ENCODE data around the gene C13orf42.
"Not testable (repeated sequence)": the region's sequence is repeated elsewhere in the genome, so short reads cannot be mapped to it uniquely, and the experiment has no call there.

The C13orf42 gene

DNA sequence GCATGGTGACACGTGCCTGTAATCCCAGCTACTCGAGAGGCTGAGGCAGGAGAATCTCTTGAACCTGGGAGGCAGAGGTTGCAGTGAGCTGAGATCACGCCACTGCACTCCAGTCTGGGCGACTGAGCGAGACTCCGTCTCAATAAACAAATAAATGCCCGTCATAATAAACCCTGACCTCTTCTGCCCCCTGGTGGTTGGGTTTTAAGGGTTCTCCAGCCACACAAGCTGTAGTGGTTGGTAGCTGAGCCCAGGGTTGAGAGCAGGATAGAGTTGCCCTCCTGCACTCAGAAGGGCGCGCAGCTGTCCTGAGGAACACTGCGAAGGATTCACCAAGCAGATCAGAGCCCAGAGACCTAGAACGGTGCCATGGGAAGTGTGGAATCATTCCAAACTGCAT, 9.8 kb upstream of the C13orf42 start:
- peak; percentile 4 for DNase-seq

DNA sequence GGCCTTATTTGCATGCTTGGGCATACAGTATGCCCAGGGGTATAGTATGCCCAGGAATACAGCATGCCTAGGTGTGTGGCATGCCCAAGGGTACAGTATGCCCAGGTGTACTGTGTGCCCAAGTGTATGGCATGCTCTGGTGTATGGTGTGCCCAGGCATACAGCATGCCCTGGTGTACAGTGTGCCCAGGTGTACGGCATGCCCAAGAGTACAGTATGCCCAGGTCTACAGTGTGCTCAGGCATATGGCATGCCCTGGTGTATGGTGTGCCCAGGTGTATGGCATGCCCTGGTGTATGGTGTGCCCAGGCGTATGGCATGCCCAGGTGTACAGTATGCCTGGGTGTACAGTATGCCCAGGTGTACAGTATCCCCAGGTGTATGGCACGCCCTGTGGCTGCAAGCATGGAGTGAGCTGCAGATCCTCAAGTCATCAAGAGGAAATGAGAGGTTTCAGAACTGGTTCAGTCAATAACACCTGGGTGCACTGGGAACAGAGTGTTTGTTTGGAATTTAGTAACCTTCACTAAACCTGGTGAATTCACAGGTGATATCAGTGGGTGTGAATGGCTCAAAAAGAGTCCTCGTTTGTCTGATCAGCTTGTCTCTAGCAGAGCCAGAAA, 7.8 kb upstream of the C13orf42 start:
- DNase-seq = no peak

DNA sequence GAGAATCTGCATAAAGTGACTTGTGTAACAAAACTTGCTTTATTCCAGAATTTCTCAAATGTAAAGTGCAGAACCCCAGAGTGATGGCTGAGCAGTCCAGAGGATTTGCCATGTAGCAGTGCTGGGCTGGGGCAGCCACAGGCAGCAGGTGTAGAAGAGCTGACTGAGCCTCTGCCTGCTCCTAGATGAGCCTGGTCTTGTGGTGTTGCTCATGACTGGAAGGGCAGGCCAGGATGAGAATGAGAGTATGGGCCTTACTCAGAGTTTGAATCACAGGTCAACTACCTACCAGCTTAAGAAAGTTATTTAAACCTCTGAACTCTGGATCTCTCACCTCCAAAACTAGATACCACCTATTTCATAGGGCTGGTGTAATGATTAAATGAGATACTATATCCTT, 2.9 kb upstream of the C13orf42 start:
- no peak for DNase-seq

DNA sequence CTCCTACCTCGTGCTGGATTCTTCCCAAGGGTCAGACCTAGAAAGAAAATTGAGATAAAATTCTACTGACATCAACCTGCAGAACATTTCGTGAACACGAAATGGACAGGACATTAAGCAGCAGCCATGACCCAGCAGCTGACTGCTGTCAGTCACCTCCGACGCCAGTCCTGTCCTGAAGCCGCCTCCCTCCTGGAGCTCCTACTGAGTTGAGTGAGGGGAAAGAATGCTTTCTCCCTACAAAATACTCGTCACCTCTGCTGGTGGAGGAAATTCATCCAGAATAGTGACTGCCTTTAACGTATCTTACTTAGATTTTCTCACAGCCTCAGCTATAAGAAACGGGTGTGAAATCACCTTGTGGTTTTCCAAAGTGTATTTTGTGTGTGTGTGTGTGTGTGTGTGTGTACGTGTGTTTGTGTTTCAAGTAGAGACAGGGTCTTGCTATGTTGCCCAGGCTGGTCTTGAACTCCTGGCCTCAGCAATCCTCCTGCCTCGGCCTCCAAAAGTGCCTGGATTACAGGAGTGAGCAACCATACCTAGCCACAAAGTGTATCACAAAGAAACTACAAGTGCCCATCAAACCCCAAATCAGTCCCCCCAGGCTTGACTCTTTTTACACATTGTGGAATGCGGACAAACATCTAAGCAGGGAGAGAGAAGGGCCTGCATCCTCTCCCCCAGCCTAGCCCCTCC, 2.3 kb upstream of the C13orf42 start:
- DNase-seq = no peak

DNA sequence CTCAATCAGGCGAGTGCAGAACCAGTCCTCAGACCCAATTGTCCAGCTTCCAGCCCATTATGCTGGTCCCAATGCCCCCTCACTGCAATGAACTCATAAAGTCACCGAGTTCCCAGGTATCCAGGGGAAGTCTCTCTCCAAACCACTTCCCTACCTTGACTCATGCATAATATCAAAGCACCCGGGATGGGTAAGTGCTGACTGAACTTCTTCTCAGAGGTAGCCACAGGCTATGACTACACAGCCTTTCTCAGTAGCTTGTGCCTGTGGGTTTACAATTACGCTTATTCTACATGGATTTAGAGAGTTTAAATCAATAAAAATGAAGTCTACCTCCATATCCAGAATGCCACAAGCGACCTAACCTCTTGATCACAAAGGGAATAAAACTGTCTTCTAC, 1.7 kb upstream of the C13orf42 start:
- no peak for DNase-seq

DNA sequence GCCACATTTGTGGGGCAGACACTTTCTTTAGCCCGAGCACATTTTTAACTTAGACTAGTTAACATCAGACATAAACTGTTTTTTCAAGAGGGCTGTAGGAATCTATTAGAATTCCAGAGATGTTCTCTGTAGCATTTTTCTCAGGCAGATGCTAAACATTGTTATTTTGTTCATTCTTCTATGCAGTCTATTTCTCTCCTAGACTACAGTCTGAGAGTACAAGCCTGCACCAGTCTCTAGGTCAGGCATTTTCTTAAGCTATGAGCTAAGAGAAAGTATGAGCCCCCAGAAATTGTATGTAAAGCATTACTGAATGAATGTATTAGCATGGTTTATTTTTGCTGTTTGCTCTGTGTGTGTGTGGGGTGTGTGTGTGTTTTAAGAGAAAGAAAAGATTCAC, 923 bp upstream of the C13orf42 start:
- DNase-seq = no peak

DNA sequence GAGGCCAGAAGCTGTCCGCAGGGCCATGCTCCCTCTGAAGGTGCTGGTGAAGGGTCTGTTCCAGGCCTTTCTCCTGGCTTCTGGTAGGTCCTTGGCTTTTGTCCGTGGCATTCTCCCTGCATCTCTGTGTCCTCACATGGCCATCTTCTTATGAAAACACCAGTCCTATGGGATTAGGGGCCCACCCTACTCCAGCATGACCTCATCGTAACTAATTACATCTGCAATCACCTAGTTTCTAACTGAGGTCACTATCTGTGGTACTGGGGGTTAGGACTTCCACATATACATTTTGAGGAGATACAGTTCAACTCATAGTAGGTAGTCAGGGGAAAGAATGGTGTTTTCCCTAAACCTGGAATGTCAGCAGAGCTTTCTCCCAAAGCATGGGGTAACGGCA, 3.1 kb downstream of the C13orf42 start:
- no peak for DNase-seq

DNA sequence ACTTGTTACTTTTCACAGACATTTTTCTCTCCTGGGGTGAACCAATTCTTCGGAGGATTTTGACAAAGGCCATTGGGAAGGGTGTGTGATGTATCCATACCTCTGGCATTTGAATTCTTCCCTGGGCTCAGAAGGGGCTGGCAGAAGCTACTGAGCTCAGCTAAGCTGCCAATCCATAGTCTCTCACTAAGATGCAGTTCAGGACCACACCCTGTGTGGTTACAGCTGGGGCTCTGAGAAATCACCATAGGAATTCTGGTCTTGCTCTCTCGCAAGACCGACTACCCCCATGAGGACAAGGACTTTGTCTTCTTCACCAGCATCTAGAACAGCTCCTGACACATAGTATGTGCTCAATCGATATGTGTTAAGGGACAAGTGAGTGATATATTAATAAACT, 6.0 kb downstream of the C13orf42 start:
- DNase-seq = no peak

DNA sequence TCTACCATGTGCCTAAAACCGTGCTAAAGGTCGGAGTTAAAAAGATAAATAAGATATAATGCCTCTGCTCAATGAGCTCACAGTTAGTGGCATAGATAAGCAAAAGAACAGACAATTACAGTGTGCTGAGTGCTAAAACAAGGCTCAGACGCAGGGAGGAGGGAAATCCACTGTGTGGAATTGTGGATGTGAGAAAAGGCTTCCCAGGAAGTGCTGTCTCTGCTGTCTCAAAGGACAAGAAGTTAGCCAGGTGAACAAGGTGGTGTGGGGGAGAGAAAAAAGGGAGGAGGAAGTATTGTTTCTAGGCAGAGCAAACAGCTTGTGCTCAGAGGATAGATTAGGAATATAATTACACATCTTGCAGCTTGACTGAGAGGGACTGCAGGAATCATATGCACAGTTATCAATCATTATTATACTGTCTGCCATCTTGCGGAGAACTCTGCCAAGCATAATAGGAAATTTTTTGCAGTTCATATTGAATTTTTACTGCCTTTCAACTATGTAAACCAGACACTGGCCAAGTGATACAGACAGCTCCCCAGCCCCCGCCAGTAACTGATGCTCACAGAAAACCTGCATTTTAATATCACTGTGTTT, 9.3 kb downstream of the C13orf42 start:
- DNase-seq = no peak

DNA sequence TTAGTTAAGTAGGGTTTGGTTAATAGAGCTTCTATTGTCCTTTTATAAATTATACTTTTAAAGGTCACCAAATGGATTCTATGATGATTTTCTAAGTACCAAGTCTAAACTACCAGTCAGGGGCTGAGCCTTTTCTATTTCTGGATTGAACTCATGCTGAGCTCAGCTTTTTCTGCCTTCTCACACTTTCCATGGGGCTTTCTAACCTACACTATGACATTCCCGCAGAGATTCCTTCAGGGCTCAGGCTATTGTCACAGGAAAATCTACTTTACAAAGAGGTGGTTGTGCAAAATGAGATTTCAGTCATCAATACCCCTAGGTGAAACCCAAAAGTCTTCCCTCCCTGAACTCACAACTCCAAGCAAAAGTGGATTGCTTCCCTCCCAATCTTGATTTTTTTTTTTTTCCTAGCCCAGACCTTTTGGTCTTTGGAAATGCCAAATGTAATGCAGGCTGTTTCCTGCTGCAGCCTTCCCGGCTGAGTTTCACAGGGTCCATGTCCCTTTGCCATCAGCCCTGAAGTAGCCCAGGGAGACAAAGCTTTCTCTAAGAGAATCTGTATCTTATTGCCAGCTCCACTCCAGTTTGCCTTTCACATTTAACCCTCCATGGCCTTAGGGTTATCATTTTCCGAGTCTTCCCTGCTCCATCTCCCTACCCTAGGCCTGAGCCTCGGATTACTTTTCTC, 13.6 kb downstream of the C13orf42 start:
- no peak for DNase-seq

DNA sequence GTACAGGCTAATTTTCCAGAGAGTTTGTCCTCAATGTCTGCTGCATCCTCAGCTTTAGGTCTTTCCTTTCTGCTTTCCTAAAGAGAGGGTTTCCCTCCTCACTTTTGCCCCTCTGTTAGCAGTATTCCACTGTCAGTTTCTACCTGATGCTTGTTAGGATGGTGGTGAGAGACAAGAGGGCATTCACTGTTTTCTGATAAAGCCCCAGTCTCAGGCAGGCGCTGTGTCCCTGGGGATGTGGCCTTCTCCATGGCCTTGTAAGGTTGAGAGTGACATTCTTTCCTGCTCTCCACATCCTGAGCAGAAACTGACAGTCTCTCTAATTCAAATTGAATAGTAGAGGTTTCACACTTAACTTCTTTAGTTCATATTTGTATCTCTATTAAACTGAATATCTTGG, 14.9 kb downstream of the C13orf42 start:
- no peak for DNase-seq

DNA sequence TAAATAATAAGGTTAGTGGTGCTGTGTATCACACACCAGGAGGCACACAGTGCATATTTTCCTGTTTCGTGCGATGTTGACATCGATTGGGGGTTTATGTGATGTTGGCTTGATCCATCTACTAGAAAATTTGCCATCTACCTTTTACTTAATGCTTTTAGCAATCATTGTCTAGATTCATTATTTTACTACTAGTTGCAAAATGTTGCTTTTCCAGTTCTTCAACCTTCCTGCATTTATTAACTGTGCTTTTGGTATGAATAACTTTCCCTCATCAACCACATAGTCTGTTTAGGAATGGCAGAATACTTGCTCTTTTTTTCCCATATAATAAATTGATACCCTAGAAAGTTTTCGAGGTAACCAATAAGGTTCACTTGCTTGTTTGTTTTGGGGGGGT, 17.5 kb downstream of the C13orf42 start:
- DNase-seq = no peak

DNA sequence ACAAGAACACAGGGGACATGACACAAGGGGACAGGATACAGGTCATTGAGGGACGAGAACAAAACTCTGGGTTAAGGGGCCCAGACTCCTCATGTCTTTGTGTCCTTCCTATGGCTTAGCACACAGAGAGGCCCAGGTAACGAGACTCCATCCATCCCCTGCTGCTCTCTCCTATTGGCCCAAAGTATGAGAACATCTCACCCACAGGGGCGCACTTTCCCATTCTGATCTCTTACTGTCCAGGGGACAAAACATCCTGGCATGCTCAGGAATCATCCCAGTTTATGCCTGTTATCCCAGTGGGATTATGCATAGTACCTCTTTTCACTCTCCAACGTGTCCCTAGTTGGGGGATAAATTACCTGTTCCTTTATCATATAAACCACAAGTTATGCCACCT, 19.2 kb downstream of the C13orf42 start:
- DNase-seq = no peak

DNA sequence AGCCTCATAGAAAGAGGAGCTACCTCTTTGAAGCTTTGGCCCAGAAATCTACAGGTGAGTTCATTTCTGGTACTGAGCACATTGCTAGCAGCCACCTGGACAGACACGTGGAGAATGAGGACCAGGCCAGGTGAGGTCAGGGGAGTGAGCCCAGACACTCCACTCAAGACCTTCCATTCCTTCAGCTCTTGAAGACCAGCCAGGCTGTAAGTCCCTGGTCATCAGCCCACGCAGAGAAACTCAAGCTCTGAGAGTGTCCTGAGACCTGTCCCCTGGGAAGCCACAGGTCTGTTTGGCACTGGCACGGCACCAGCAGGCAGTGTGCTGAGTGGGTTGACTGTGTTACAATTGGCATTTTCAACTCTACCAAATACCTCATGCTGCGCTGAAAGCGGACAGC, 27.4 kb downstream of the C13orf42 start:
- no peak for DNase-seq

DNA sequence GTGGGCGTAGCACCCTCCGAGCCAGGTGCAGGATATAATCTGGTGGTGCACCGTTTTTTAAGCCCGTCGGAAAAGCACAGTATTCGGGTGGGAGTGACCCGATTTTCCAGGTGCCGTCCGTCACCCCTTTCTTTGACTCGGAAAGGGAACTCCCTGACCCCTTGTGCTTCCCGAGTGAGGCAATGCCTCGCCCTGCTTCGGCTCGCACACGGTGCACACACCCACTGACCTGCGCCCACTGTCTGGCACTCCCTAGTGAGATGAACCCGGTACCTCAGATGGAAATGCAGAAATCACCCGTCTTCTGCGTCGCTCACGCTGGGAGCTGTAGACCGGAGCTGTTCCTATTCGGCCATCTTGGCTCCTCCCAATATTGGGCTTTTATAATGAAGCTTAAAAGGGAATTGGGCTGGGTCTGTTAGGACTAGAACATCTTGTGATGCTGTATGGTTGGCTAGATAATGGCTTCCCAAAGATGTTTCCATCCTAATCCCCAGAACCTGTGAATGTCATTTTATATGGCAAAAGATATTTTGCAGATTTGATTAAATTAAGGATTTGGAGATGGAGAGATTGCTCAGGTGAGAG, 30.5 kb downstream of the C13orf42 start:
- DNase-seq = not testable (repeated sequence)

DNA sequence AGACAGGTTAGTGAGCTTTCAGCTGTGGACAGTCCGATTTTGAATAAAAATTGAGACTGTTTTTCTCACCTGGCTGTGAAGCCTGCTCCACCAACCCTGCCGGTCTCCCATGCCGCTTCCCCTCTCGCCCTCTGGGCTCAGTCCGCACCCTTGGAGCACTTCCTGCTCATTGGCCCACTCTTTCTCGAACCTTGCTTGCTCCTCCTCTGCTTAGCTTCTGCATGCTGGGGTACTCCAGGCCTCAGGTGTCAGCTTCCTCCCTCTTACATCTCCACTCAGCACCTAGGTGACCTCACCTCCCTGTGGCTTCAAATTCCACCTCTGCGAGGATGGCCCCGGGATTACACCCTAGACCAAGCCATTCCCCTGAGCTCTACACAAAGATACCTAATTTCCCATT, 39.6 kb downstream of the C13orf42 start:
- DNase-seq = no peak

DNA sequence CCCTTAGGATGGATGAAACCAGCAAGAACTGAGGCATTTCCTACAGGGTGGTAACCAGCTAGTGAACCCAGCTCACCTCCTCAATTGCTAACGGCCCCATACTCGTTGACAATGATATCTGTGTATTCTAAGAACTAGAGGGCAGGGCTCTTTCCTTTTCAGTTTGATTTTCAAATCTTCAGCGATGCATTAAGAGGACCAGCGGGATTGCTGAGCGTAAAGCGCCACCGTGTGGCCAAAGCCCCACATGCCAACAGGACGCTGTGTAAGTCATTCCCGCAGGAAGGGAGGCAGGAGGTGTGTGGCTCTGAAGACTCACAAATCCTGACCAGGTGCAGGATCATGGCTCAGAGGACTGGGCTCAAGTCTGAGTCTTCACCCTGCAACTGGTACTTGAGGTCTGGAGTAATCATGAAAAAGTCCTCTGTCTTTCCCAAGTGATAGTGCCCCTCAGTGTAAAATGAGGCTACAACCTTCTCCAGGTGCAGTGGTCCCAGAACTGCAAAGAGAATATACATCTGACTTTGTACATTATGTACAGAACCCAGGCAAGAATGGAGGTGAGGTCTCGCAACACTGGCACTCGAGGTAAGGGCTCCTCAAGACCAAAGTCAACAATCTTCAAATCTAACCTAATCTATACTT, 40.9 kb downstream of the C13orf42 start:
- DNase-seq = peak; percentile 67

DNA sequence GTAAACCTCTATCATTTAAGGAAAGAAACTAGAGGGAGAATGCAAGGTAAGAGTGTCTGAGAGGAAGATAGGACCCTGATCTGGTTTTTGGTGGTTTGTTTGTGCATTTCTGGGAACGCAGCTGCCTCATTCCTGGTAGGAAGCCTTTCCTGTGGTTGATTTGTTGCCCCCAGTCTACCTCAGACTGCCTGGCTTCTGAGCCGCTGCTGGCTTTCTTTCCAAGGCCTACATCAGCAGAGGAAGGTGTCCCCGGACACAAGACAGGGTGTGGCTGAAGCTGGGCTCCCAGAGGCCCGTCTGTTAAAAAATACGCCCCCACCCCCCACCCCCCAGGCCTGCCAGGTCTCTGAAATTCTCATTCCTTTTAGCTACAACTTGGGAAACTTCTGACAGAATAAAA, 42.6 kb downstream of the C13orf42 start:
- DNase-seq = no peak

DNA sequence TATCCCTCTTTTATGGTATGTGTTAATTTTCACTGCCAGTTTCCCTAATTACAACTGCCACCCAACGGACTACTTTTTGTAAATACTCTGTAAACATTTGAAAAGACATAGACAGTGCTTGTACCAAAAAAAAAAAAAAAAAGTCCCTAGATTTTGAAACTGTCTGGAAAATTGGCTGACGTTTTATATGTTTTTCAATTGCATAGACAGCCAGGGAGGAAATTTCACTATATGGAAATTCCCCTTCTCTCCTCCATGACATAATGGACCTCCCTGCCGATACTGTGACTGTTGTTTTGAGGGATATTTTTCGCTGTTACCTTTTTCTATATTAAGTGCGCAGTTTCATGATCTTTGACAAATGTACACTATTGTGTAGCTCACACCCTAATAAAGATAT, 43.4 kb downstream of the C13orf42 start:
- no peak for DNase-seq

DNA sequence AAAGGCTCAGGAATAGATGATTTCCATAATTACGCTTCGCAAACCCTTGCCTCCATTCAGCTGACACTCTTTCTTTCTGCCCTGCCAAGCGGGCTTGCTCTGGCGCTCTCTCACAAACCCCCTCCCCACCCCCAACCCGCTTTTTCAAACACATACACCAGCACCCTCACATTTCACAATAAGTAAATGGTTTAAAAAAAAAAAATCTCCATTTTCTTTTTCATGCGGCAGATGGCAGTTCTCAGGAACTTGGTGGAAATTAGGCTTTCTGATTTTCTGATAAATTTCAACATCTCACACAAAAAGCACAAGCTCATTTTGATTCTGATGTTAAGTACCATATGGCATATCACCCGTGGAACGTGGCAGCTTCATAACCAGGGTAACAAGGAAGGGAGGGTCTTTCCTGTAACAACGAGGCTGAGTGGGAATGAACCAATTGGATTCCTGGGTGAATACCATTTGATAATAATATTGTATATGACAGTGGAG, 43.8 kb downstream of the C13orf42 start:
- no peak for DNase-seq

DNA sequence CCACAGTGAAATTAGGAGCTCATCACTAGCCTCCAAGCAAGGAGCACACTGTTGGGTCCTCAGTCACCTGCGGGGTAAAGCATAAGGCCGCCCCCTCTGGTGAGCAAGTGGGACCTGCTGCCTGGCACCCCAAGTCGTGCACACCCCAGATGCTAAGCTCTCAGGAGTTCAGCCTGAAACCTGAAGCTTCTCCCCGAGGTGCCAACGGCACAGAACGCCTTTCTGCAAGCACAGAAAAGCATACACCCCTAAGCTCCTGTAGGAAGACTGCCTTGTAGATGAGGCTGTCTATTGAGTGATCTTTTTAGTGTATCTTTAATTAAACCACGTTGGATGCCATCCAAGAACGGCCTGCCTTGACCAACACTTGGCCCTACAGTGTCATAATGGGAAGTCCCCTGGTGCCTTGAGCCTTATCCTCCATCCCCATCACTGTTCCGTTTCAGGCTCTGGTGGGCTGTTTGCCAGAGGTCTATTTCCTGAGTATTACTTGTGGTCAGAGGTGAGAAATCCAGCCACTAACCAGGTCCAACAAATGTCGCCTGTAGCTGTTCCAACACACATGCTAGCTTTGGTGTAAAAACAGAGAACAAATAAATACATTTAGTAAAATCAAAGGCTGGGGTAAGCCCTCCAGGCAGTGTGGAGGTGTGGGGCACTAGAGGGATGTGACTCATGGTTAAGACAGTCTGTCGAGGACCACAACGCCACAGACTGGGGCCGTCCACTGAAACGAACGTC, 44.8 kb downstream of the C13orf42 start:
- DNase-seq = no peak

All from T-helper 9 cell (primary cell).